Transverse colon (tissue), 4 donors: Measurements from ENCODE around the gene FAM110A.

Experiments used
- EP300 ChIP-seq: sonication (generic); formaldehyde crosslinking; IDR thresholded peaks from one replicate; pipeline ENCODE4 v1.6.1; 2017; ENCODE audit warnings: antibody characterized with exemption, low read depth
- POLR2A ChIP-seq: fragments of 450-650 bp; IDR thresholded peaks from one replicate; pipeline ENCODE4 v1.6.1; 2016; ENCODE audit warnings: antibody characterized with exemption, mild to moderate bottlenecking, moderate library complexity
- POLR2AphosphoS5 ChIP-seq, 3 donors: sonication (generic); formaldehyde crosslinking; IDR thresholded peaks; one replicate each; pipeline ENCODE4 v1.6.1; 2016; ENCODE audit warnings: antibody characterized with exemption in 3 of 3
- TF ChIP-seq, protein P1 (sequence below), 5 experiments: fragments of 200-600 bp in 3 of 5; fragments of 450-650 bp in 2 of 5; sonication (generic) in 3 of 5; IDR thresholded peaks; 1 replicate in 2 of 5; 2 replicates in 3 of 5; pipeline ENCODE4 v1.5.1; 2016 to 2017; ENCODE audit warnings: antibody characterized with exemption in 5 of 5, inconsistent platforms in 3 of 5, mild to moderate bottlenecking in 2 of 5, moderate library complexity in 1 of 5

DNA sequence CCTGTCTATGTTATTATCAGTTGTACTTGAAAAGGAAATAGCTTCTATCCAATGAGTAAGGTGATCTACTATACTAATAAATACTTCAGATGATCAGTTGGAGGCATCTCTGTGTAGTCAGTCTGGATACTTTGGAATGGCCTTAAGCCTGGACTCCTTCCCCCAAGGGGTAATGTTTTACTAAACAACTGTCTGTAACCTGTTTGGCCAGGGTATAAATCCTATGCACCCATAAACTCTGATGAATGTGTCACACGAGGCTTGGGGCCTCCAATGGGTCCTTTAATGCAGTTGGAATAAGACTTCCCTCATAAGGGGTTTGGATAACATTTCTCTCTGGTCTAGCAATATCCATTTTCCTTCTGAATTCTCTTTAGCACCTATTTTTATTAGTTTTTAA, 45.7 kb upstream of the FAM110A start:
- TF ChIP-seq POLR2AphosphoS5 (IDR thresholded peaks at IDR 0.05), result no peak
- TF ChIP-seq EP300, result no peak
- TF ChIP-seq POLR2A, result no peak
- TF ChIP-seq, protein P1, sequence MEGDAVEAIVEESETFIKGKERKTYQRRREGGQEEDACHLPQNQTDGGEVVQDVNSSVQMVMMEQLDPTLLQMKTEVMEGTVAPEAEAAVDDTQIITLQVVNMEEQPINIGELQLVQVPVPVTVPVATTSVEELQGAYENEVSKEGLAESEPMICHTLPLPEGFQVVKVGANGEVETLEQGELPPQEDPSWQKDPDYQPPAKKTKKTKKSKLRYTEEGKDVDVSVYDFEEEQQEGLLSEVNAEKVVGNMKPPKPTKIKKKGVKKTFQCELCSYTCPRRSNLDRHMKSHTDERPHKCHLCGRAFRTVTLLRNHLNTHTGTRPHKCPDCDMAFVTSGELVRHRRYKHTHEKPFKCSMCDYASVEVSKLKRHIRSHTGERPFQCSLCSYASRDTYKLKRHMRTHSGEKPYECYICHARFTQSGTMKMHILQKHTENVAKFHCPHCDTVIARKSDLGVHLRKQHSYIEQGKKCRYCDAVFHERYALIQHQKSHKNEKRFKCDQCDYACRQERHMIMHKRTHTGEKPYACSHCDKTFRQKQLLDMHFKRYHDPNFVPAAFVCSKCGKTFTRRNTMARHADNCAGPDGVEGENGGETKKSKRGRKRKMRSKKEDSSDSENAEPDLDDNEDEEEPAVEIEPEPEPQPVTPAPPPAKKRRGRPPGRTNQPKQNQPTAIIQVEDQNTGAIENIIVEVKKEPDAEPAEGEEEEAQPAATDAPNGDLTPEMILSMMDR (IDR thresholded peaks at IDR 0.05), result no peak
